ENCODE results near the gene PAK4. TPM values are rescaled to one million over a fixed set of nuclear protein-coding genes. Genes with fewer than 3 reads are reported as not detected.

PAK4 gene
- polyA plus RNA-seq, 1 of the 3 experiments (the other 2 are of a cell fraction) = 36.4 TPM

GRCh38 chr19:39175564-39175963, 50.0 kb downstream of the PAK4 start:
- 94% methylated on average over 4 of the region's 7 CpGs for WGBS (ENCODE audit: low lambda C conversion rate)
- Histone ChIP-seq H3K9me2 (no peaks in the 10 kb centered on the region), H2AFZ (ENCODE audit: low read depth) (no peak overlapping the region), H3K79me2 (ENCODE audit: insufficient read depth) (no peaks in the 10 kb centered on the region), H3K4me3 (ENCODE audit: low read depth in 2 of 2, low read length in 1 of 2) (no peak overlapping the region), H3K9me3 (no peaks in the 10 kb centered on the region), H3K4me1 (ENCODE audit: control insufficient read depth in 1 of 2, insufficient read depth in 2 of 2, low read depth in 1 of 2, low read length in 1 of 2) (peaks cover 0 to 41% of the 10 kb centered on the region in 2 experiments; a peak in 1 of 4 replicates), H3K36me3 (replicated peaks in 1 of 2; ENCODE audit: control insufficient read depth in 1 of 2, insufficient read depth in 2 of 2, low read length in 1 of 2) (peaks cover 4 to 42% of the 10 kb centered on the region in 2 experiments), H3K9ac (no peak overlapping the region), H3K4me2 (no peak overlapping the region), H3K27ac (ENCODE audit: low read depth in 2 of 2, low read length in 1 of 2) (peak overlapping the region in 1 of 2 experiments; percentile 34; a peak in 1 of 4 replicates), H3F3A (replicated peaks; ENCODE audit: insufficient read depth) (no peaks in the 10 kb centered on the region), H3K27me3 (ENCODE audit: insufficient read depth) (no peaks in the 10 kb centered on the region), H4K20me1 (ENCODE audit: insufficient read depth) (no peaks in the 10 kb centered on the region)
- TF ChIP-seq RAD21 (IDR thresholded peaks at IDR 0.05; ENCODE audit: low read length) = no peak
- TF ChIP-seq FOXJ3 (CRISPR knock-in tag; IDR thresholded peaks at IDR 0.05) = no peak
- no peak for TF ChIP-seq FOSL2 (IDR thresholded peaks at IDR 0.05; ENCODE audit: borderline replicate concordance, low read depth)
- TF ChIP-seq RCOR1 (IDR thresholded peaks at IDR 0.05; ENCODE audit: low read length) = no peak
- no peak for TF ChIP-seq POLR2AphosphoS5 (IDR thresholded peaks at IDR 0.05; ENCODE audit: low read depth, low read length)
- TF ChIP-seq TEAD4 (IDR thresholded peaks at IDR 0.05; ENCODE audit: borderline replicate concordance, insufficient read depth) = no peak
- no peak for TF ChIP-seq USF1 (IDR thresholded peaks at IDR 0.05; ENCODE audit: borderline replicate concordance, low read depth)
- ChIA-PET POLR2A (no interaction called here), CTCF (interaction anchor here (1.5 to 5.2 kb wide), 4 partner anchors 12 to 65 kb away, joined by 3 to 37 read pairs (median 12); no protein-coding TSS in a partner anchor)
- DNase-seq = no peak

- 100% methylated on average over 3 of the region's 10 CpGs for WGBS (ENCODE audit: low lambda C conversion rate)
- Histone ChIP-seq H2AFZ (ENCODE audit: low read depth) (no peak overlapping the region), H3F3A (replicated peaks; ENCODE audit: insufficient read depth) (no peaks in the 10 kb centered on the region), H3K27me3 (ENCODE audit: insufficient read depth) (no peaks in the 10 kb centered on the region), H3K27ac (ENCODE audit: low read depth in 2 of 2, low read length in 1 of 2) (no peak overlapping the region; a peak in 1 of 4 replicates), H3K4me3 (ENCODE audit: low read depth in 2 of 2, low read length in 1 of 2) (no peak overlapping the region), H3K9me2 (no peaks in the 10 kb centered on the region), H3K4me1 (ENCODE audit: control insufficient read depth in 1 of 2, insufficient read depth in 2 of 2, low read depth in 1 of 2, low read length in 1 of 2) (peaks cover 0 to 24% of the 10 kb centered on the region in 2 experiments; a peak in 1 of 4 replicates), H3K4me2 (no peak overlapping the region), H3K9me3 (no peaks in the 10 kb centered on the region), H3K9ac (no peak overlapping the region), H4K20me1 (ENCODE audit: insufficient read depth) (no peaks in the 10 kb centered on the region), H3K36me3 (replicated peaks in 1 of 2; ENCODE audit: control insufficient read depth in 1 of 2, insufficient read depth in 2 of 2, low read length in 1 of 2) (peaks cover 4 to 44% of the 10 kb centered on the region in 2 experiments), H3K79me2 (ENCODE audit: insufficient read depth) (no peaks in the 10 kb centered on the region)
- TF ChIP-seq MEF2A (IDR thresholded peaks at IDR 0.05; ENCODE audit: borderline replicate concordance, low read depth) (no peak), CTCF (IDR thresholded peaks at IDR 0.05) (no peak)
- ChIA-PET POLR2A (no interaction called here), CTCF (interaction anchor here (0.6 to 5.2 kb wide), 5 partner anchors 10 to 234 kb away, joined by 3 to 37 read pairs (median 5); no protein-coding TSS in a partner anchor)
- no peak for DNase-seq
Measured at GRCh38 chr19:39177110-39177699, 51.6 kb downstream of the PAK4 start.
